ENCODE results near the gene GRK5.

DNA sequence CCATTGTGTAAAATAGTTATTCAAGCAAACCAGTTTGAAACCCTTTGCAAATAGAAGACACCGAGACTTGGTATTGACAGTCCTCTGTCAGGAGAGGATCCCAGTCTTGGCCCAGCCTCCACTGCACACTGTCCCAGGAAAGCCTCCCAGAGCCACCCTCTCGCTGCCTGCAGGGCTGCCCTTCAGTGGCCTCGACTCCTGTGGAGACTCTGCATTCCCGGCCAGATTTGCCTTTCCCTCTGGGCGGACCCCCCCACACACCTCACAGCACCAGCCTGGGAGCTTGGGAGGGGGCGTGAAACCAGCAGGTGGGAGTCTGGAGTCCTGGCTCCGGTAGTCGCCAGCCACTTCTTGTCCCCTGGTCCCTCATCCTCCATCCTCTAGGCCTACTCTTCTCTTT, 48.7 kb downstream of the GRK5 start:
- TF ChIP-seq CTCF (IDR thresholded peaks at IDR 0.05; ENCODE audit: low read depth, low read length, poor library complexity, severe bottlenecking) (no peak), EZH2phosphoT487 (IDR thresholded peaks at IDR 0.05; ENCODE audit: borderline replicate concordance, low read length) (no peak)
